ENCODE data around the gene SAMMSON. TPM values are rescaled to one million over a fixed set of nuclear protein-coding genes. Genes with fewer than 3 reads are reported as not detected.
A peak's percentile ranks its signal among the peaks of the same experiment; 100 is the strongest.

Gene SAMMSON
- total RNA-seq, 1 donor from 2014 or later = not detected

GRCh38 chr3:70010346-70010745 is 10.8 kb downstream of the SAMMSON start:
- no peak for ATAC-seq
- DNase-seq (ENCODE audit: low spot score) = no peak

- ATAC-seq (no peak), DNase-seq (ENCODE audit: low spot score) (no peak)
These were observed 12.0 kb downstream of the SAMMSON start for GRCh38 chr3:70011582-70011981.

- ATAC-seq (no peak), DNase-seq (ENCODE audit: low spot score) (no peak)
These were observed 21.6 kb downstream of the SAMMSON start for GRCh38 chr3:70020906-70021660.

GRCh38 chr3:70028361-70028760 is 28.8 kb downstream of the SAMMSON start:
- no peak for DNase-seq (ENCODE audit: low spot score)
- no peak for ATAC-seq

- ATAC-seq (no peak), DNase-seq (ENCODE audit: low spot score) (no peak)
These were observed 39.2 kb downstream of the SAMMSON start for GRCh38 chr3:70038693-70039092.

- DNase-seq (ENCODE audit: low spot score) (no peak), ATAC-seq (no peak)
These were observed 40.9 kb downstream of the SAMMSON start for GRCh38 chr3:70040386-70040785.

DNA sequence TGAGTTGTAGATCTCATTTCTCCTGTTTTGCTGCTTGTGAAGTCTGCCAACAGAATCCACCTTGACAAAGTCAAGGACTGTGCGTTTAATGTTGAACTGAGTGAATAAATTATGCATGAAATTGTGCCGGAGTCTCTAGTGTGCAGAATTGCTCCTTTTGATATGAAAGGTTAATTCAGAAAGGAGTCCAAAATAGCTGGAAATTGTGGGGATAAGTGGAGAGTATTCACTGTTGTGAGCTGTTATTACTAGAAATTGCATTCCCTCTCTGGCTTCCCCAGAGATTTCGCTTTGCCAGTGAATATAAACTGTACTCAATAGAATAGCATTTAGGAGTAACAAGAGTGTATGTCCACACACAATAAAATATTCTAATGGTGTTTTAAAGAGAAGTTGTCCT is 43.1 kb downstream of the SAMMSON start:
- DNase-seq (ENCODE audit: low spot score) = no peak
- no peak for ATAC-seq

DNA sequence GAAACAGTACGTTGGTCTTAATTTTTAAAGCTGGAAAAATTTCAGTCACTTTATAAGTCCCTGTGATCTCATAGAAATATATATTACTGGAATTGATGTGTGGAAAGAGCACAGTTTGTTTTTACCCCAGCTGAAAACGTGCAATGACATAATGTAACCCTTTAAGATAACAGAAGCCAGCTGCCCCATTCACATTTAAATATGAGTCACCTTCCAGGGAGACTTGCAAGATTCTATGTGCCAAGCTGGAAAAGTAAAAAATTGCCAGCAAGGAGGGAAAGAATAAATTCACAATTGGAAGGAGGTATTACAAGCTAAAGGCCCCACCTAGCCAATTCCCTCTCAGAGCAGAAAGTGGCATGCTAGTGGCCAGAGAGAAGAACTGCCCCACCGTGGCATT is 50.2 kb downstream of the SAMMSON start:
- DNase-seq (ENCODE audit: low spot score) (no peak), ATAC-seq (no peak)

- DNase-seq (ENCODE audit: low spot score) (no peak), ATAC-seq (no peak)
These were observed 53.8 kb downstream of the SAMMSON start for GRCh38 chr3:70053293-70053692.

GRCh38 chr3:70056081-70056480 is 56.5 kb downstream of the SAMMSON start:
- DNase-seq (ENCODE audit: low spot score) = no peak
- no peak for ATAC-seq

DNA sequence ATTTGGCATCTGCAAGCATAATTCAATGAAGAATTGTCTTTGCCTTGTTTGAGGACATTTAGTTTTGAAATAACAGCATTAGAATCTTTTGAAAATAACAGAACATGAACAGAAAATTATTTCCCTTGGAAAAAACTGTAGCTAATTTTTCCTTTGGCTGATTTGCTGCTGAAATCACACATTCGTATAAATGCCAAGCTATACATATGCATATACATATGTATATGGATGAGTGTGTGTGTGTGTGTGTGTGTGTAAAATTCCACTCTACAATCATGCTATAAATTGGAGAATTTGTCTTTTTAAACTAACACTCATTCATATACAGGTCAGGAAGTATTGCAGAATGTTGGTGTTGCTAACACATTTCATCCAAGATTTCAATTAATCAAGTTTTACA is 57.9 kb downstream of the SAMMSON start:
- ATAC-seq (no peak), DNase-seq (ENCODE audit: low spot score) (no peak)

DNA sequence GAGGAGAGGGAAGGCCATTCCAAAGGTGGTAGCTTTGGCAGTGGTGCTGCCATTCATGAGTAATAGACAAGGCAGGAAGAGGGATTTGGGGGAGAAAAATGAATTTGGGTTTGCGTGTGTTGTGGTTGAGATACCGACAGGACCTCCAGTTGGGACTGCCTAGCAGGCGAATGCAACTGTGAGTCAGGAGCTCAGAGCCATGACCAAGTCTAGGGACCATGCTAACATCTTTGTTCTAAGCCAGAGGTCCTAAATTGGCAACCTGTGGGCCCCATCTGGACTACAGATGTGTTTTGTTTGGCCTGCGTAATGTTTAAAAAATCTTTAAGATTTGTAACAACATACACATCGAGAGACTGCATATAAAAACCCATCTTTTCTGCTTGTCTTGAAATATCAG is 61.6 kb downstream of the SAMMSON start:
- ATAC-seq = no peak

GRCh38 chr3:70064194-70064779 is 64.8 kb downstream of the SAMMSON start:
- DNase-seq (ENCODE audit: low spot score) (no peak), ATAC-seq (peak; percentile 87)

More for the DNA sequence above, 61.6 kb downstream of the SAMMSON start:
- no peak for DNase-seq (ENCODE audit: low spot score)

DNA sequence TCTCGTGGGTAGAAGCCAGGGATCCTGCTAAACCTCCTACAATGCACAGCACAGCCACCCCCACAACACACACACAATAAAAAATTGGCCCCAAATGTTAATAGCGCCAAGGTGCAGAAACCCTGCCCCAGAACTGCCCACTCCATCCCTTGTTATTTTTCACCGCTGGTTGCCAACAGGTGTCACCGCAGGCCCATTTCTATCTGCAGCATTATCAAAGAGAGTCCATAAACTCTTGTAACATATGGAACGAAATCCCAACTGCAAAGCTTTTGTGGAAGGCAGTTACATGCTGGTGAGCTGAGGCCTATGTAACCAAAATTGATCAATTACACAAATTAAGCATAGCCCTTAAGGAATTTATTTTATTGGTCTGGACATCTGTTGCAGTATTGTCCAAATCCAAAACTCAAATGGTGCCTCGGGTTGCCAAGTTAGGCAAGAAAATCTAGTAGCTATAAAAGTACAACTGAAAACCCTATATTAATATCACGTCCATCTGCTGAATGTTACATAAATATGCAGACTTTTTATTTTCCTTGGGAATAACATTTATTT is 66.2 kb downstream of the SAMMSON start:
- DNase-seq (ENCODE audit: low spot score) (no peak), ATAC-seq (peak; percentile 40)

GRCh38 chr3:70067860-70068521 is 68.5 kb downstream of the SAMMSON start:
- DNase-seq (ENCODE audit: low spot score) (no peak), ATAC-seq (no peak)

GRCh38 chr3:70069557-70069956 is 70.0 kb downstream of the SAMMSON start:
- DNase-seq (ENCODE audit: low spot score) = no peak
- no peak for ATAC-seq

GRCh38 chr3:70071138-70071537 is 71.6 kb downstream of the SAMMSON start:
- no peak for DNase-seq (ENCODE audit: low spot score)
- ATAC-seq = no peak

DNA sequence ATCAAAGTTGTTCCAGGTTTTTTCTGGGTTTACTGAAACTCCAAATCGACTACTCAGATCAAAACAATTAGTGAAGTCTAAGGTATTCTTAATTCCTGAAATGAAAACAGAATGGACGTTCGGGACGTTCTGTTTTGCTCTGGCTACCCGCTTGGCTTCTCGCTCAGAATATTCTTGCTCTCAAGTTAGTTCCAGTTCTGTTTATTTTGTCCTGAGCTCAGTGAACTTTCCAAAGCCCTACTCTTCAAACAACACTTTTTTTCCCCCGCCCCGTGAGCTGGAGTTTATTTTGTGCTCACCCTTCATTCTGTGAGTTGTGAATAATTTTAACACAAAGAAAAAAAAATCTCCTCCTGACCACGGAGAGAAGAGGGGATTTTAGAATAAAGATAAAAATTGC is 72.6 kb downstream of the SAMMSON start:
- DNase-seq (ENCODE audit: low spot score) (peak; percentile 47), ATAC-seq (peak; percentile 96)

GRCh38 chr3:70072754-70073153 is 73.2 kb downstream of the SAMMSON start:
- no peak for DNase-seq (ENCODE audit: low spot score)
- peak; percentile 52 for ATAC-seq

- no peak for ATAC-seq
These were observed 75.6 kb downstream of the SAMMSON start for GRCh38 chr3:70075101-70075500.

DNA sequence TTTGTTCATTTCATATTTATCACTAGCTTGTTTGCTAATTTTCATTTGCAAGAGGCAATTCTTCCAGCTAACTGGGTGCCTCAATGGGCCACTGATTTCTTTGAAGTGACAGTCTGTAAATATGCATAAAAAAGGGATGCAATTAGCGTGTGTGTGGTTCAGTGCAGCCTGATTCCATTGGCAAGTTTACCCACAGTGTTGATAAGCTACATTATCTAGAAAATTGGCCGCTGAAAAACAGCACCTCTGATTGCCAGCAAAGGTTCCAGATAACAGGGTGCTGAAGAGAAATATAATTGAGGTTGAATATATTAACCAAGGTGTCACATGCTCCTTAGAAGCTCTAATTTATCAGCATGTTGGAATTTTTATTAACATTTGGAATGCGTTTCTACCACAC is 76.9 kb downstream of the SAMMSON start:
- no peak for ATAC-seq
- DNase-seq (ENCODE audit: low spot score) = no peak

More at GRCh38 chr3:70075101-70075500, 75.6 kb downstream of the SAMMSON start:
- DNase-seq (ENCODE audit: low spot score) = no peak

GRCh38 chr3:70078778-70079177 is 79.2 kb downstream of the SAMMSON start:
- ATAC-seq (no peak), DNase-seq (ENCODE audit: low spot score) (no peak)

All from left lobe of liver (tissue), 2 donors.